SKM-1 (cell line): ENCODE results near the gene BORCS6.
"Not testable (repeated sequence)": the region's sequence is repeated elsewhere in the genome, so short reads cannot be mapped to it uniquely, and the experiment has no call there.

ENCODE experiments used
- DNase-seq: peaks from one replicate; lab custom pipeline; 2025; ENCODE audit not compliant: unreplicated experiment; lab: John Stamatoyannopoulos, UW

BORCS6 gene

DNA sequence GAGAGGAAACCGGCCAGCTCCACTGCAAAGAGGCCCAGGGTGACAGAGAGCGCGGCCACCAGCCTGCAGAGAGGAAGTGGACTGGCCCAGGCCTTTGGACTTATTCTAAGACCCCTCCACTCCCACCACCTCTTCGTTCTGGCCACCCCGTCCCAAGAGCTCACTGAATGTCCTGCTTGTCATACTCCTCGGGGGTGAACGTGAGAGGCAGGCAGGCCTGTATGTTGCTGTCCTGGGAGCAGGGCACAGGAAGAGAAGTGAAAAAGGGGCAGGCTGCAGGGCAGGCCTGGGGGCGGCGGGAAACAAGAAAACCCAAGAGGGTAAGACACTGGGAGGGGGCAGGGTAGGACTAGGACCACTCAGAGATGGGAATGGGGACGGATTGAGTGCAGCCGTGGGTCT, 14.2 kb downstream of the BORCS6 start:
- DNase-seq, result no peak

GRCh38 chr17:8173871-8174322, 16.1 kb downstream of the BORCS6 start:
- no peak for DNase-seq

- peak; percentile 58 for DNase-seq
These were observed 16.7 kb downstream of the BORCS6 start for GRCh38 chr17:8173056-8173870.

GRCh38 chr17:8170186-8170585, 19.8 kb downstream of the BORCS6 start:
- DNase-seq, result not testable (repeated sequence)

DNA sequence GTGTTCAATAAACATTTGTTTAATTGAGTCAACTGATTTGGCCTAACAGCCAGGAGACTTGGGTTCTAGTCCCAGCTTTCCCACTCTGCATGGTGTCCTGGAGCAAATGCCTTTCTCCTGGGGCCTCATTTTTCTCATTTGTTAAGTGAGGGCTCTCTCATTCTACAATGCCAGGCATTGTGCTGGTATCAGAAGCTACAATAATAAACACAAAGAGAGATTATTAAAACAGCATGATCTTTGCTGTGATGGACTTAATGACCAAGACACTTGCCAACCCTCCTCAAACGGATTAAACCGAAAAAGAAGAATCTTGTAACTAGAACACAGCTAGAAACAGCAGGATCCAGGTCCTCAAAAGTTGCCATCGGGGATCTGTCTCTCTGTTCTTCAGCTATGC, 22.5 kb downstream of the BORCS6 start:
- no peak for DNase-seq

DNA sequence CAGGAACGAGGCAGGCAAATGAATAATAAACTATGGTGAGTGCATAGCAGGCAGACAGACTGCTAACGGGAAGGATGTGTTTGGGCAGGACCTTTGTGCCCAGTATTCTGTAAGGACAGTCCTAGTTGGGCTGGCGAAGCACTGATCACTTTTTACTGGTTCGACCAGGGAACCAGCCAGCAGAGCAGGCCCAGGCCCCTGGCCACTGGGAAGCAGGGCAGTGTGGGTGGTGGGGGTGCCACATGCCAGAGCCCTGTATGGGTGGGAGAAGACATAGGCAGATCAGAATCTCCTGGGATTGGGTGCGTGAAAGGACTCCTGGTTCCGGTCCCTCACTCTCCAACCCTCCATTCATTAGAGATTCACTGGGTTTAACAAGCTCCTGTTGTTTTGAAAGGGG, 23.2 kb downstream of the BORCS6 start:
- DNase-seq, result no peak

DNA sequence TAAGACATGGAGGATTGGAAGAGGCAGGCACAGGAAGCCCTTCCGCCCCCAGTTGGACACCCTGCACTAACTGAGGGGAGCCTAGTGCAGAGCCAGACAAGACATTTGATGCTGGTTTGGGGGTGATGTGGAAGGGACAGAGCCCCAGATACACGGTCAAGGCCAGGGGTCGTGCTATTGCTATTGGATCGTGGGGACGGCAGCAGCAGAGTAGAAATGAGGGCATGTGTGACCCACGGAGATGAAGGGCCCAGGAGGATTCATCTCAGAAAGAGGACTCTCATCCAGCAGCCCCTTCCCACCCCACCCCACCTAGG, 25.2 kb downstream of the BORCS6 start:
- no peak for DNase-seq

DNA sequence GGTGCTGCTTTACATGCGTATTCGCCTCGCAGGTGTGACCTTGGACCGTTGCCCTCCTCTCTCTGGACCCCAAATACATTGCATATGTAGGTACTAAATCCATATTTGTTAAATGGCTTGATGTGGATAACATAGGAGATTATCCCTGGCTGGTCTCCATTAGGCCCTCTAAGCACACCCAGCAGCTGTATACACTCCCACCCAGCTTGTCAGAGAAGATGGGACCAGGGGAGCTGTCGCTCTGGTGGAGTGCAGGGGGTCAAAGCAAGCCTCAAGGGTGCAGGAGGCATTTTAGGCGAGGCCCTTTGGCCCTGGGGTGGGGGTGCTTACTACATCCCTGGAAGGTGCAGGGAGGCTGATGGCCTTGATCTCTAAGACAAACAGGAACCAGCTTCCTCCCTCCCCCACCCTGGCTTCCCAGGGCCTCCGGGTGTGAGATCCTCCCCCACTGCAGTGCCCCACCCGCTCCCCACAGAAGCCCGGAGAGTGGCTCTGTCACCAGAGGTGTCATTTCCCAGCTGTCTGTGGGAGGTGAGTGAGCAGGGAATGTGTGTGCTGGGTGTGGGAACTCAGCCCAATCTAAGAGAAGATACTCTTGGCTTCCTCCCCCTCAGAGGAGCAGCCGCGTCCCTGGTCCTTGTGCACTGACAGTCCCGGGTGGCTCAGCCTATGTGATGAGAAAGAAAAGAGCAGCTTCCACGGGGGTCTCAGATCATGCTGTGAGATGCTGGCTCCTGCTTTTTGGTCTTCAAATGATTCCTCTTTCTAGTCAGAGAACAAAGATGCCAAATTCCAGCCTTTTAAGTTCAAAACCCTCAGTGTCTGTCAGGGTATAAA, 25.8 kb downstream of the BORCS6 start:
- peak; percentile 25 for DNase-seq

DNA sequence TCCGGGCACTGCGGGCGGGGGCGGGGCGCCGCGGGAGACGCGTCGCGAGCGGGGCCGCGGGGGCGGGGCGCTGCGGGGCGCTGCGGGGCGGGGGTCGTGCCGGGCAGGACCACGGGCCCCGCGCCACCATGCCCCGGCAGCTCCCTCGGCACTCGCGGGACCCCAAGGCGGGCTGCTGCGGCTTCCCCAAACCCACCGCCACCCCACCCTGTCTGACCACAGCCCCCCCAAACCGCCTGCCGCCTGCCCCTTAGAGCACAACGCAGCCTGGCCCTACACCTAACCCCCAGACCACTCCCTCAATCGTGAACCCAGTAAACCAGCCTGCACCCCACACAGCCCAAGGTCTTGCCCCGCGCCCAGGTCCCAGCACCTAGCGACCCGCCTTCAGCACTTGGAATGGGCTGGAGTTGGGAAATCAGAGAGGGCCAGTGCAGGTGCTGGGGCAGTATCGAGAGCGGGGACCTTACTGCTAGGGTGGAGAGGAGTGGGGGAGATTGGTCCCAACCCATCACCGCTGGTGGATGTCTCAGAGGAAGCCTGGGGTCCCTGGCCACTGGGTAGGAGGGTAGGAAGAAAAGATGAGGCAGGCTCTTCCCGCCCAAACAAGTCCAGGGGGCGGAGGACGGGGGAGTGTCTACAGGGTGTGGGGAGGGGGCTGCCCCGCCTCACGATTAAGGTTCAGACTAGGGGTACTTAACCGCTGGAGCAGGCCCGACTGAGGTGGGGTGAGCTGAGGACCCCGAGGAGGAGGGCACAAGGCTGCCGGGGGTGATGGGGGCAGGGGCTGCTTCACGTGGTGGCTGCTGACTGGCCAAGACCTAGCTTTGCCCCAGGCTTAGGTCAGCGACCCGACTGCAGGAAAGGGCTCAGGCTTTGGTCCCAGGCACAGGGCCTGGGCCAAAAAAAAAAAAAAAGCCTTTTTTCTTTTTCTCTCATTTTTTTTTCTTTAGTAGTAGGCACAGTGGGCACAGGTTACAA, 26.7 kb downstream of the BORCS6 start:
- no peak for DNase-seq

- DNase-seq, result no peak
These were observed 27.6 kb downstream of the BORCS6 start, which contains the start of gene VAMP2 for GRCh38 chr17:8162233-8162996. Gene VAMP2, minus strand, starts transcription at chr17:8162948. Its CDS starts 69 bp downstream, at chr17:8162879.

DNA sequence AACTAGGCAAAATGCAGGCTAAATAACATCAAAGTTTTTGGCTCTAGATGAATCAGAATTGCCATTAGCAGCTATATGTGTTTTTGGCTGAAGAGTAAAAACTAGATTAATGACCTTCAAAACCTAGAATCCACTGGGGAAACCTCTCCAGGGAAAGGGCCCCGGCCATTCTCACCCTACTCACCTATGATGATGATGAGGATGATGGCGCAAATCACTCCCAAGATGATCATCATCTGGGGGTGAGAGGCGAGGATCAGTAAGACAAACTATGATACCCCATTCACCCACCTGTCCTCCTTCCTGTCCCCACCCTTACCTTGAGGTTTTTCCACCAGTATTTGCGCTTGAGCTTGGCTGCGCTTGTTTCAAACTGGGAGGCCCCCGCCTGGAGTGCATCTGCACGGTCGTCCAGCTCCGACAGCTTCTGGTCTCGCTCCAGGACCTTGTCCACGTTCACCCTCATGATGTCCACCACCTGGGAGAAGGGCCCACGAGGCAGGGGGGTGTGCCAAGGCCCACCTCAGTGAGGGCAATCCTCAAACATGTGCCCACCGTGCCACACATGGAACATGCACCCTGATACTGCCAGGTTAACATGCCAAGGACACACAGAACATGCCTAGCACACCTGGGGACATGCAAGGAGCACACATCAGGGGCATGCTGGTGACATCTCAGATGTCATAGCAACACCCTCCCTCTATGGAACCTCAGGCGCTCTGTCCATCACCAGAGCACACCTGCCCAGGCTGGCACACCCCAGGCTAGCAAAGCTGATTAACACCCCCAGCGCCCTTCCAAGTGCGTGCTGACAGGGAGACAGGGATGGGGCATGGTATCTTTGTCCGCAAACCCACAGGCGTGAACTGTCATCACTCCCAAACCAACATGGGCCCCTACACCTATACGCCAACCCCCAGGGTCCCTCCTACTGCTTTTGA, 28.4 kb downstream of the BORCS6 start:
- no peak for DNase-seq

DNA sequence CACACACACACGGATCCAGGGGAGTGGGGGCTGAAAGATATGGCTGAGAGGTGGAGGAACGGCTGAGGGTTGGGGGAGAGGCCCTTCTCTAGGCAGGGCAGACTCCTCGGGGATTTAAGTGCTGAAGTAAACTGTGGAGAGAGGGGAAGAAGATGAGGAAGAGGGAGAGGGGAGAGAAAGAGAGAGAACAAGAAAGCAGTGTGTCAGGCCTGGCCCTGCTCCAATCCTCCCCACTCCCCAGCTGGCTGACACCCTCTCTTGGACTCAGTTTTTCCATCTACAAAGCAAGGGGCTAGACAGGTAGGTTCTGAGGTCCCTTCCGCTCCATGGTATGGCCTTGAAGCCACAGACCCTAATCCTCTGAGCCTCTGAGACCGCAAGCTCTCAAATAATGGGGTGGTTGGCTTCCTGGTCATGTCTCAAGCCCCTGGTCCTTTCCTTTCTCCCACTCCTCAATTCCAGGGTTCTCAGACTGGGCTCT, 29.2 kb downstream of the BORCS6 start:
- no peak for DNase-seq

DNA sequence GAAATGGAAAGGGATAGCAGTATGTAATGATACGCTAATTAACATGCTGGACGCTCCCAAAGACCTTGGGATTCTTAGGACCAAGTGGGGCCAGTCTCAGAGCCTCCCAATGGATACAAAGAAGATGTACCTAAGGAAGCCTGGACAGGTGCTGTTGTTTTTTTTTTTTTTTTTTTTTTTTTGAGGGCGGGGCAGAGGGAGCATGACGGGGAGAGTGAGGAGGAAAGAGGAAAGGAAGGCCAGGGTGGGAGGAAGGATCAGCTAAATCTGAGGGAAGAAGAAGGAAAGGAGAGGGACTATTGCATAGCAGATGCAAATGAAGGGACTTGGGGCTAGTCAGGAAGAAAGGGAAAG, 29.8 kb downstream of the BORCS6 start:
- no peak for DNase-seq

DNA sequence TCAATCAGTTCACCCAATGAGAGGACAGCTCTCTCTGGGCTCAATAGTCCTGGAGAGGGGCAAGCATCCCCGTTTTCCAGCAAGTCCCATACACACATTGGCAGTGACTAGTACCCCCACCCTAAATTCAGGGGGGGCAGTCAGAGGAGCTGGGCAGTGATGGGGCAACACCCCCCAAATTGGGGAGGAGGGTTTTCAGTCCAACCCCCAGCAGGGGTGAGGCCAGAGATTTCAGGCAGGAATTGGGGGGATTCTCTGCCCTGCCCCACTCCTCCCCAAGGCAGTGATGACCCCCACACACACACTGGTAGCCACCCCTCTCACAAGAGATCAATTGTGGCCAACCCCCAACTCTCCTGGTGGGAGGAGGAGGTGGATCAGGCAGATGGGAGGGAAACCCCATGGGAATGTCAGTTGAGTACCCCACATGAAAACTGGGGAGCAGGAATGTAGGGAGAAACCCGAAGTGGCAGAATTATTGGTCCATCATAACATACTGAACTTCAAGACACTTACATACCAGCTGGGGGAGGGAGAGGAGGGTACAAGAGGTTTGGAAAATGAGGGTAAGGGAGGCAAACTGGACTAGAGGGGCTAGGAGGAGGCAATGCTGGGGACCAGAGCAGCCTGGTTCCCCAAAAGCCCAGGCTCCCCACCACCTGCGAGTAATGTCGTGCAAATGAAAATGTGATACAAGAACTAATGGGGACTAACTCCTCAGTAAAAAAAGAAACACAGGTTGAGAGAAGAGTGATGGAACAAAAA, 30.3 kb downstream of the BORCS6 start:
- no peak for DNase-seq

- no peak for DNase-seq
These were observed 31.0 kb downstream of the BORCS6 start for GRCh38 chr17:8159032-8159400.

DNA sequence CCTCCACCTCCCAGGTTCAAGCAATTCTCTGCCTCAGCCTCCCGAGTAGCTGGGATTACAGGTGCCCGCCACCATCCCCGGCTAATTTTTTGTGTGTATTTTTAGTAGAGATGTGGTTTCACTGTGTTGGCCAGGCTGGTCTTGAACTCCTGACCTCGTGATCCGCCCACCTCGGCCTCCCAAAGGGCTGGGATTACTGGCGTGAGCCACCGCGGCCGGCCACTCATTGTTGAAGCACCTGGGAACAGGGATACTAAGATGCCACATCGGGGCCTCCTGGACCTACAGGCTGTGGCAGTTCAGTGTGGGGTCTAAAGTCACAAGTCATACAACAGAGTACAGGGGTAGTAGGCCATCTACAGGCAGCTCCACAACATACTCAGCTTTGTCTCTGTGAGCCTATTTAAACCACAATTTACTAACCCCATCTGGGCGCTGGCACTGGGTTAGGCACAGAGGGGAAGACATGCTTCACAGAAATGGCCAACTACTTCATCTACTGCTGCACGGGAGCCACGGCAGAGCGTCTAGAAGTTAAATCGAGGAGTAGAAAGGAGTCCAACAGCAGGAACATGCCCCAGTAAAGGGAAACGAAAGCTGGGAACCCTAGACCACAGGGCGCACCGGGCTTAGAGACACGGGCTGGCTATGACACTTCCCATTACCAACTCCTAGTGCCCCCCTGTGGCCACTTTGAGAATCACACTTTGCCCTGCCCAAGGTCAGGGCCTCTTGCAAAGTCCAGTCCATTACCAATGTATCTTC, 31.5 kb downstream of the BORCS6 start:
- DNase-seq, result peak; percentile 24

DNA sequence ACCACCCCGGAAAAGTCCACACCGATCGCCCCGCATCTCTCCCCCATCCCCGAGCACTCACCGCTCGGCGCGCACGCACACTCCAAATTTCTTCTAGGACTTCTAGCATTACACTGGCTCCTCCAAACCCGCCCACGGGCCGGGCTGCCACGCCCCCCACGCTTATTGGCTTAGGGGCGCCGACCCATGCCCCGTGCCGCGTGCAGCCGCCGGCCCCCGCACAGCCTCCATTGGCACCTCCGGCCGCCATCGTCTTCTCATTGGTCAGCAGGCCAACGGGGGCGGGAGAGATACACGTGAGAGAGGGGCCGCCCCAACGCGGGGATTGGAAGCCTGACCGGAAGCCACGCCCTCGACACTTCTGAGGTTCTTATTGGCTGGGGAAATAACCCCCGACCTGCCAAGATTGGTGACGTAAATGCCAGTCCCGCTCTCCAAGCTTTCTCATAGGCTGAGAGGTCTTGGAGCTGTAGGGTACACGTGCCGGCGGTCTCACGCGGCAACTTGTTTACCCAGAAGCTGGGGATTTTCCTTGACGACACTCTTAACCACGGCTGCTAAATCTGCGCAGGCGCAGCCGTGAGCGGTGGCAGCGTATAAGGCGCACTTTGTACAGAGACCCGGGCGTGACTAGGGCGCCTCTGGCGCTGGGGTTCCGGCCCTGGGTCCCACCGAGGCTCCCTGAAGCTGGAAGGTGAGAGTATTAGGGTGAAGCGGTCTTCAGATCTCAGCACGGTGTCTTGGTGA, 33.6 kb downstream of the BORCS6 start:
- peak; percentile 86 for DNase-seq
